ENCODE data around the gene DEFB123. TPM values are rescaled to one million over a fixed set of nuclear protein-coding genes. Genes with fewer than 3 reads are reported as not detected.
"Not testable (repeated sequence)": the region's sequence is repeated elsewhere in the genome, so short reads cannot be mapped to it uniquely, and the experiment has no call there.

DEFB123 gene
- total RNA-seq, 1 donor from 2014 or later: not detected

- TF ChIP-seq CTCF (IDR thresholded peaks at IDR 0.05): no peak
- no peaks in the 10 kb centered on the region for H3K36me3 Mint-ChIP-seq (ENCODE audit: low read depth)
- no peaks in the 10 kb centered on the region for H3K4me1 Mint-ChIP-seq (ENCODE audit: low read depth)
- DNase-seq (ENCODE audit: low spot score): no peak
- H3K27ac Mint-ChIP-seq (ENCODE audit: unreplicated experiment): no peak overlapping the region
- H3K9me3 Mint-ChIP-seq (ENCODE audit: low read depth): peaks cover 5% of the 10 kb centered on the region
- no peak overlapping the region for H3K4me3 Mint-ChIP-seq (ENCODE audit: unreplicated experiment)
- peaks cover 30% of the 10 kb centered on the region for H3K27me3 Mint-ChIP-seq (ENCODE audit: low read depth)
Measured at GRCh38 chr20:31430568-31431115, 9.8 kb upstream of the DEFB123 start.

GRCh38 chr20:31446084-31446819, 5.8 kb downstream of the DEFB123 start:
- H3K4me1 Mint-ChIP-seq (ENCODE audit: low read depth): no peaks in the 10 kb centered on the region
- no peak for DNase-seq (ENCODE audit: low spot score)
- H3K27me3 Mint-ChIP-seq (ENCODE audit: low read depth): peaks cover 39% of the 10 kb centered on the region
- peaks cover 8% of the 10 kb centered on the region for H3K9me3 Mint-ChIP-seq (ENCODE audit: low read depth)
- H3K36me3 Mint-ChIP-seq (ENCODE audit: low read depth): no peaks in the 10 kb centered on the region
- H3K4me3 Mint-ChIP-seq (ENCODE audit: unreplicated experiment): no peak overlapping the region
- no peak for TF ChIP-seq CTCF (IDR thresholded peaks at IDR 0.05)
- no peak overlapping the region for H3K27ac Mint-ChIP-seq (ENCODE audit: unreplicated experiment)

- Mint-ChIP-seq H3K36me3 (ENCODE audit: low read depth) (no peaks in the 10 kb centered on the region), H3K4me3 (ENCODE audit: unreplicated experiment) (no peak overlapping the region), H3K9me3 (ENCODE audit: low read depth) (peaks cover 8% of the 10 kb centered on the region), H3K4me1 (ENCODE audit: low read depth) (peaks cover 10% of the 10 kb centered on the region), H3K27ac (ENCODE audit: unreplicated experiment) (no peak overlapping the region), H3K27me3 (ENCODE audit: low read depth) (peaks cover 23% of the 10 kb centered on the region)
- DNase-seq (ENCODE audit: low spot score): no peak
- no peak for TF ChIP-seq CTCF (IDR thresholded peaks at IDR 0.05)
Measured at GRCh38 chr20:31449511-31450414, 9.3 kb downstream of the DEFB123 start.

GRCh38 chr20:31452575-31452974, 12.1 kb downstream of the DEFB123 start:
- Mint-ChIP-seq H3K4me1 (ENCODE audit: low read depth) (peaks cover 10% of the 10 kb centered on the region), H3K4me3 (ENCODE audit: unreplicated experiment) (no peak overlapping the region), H3K27ac (ENCODE audit: unreplicated experiment) (peak overlapping the region; percentile 84), H3K36me3 (ENCODE audit: low read depth) (no peaks in the 10 kb centered on the region), H3K27me3 (ENCODE audit: low read depth) (peaks cover 12% of the 10 kb centered on the region), H3K9me3 (ENCODE audit: low read depth) (peaks cover 8% of the 10 kb centered on the region)
- no peak for TF ChIP-seq CTCF (IDR thresholded peaks at IDR 0.05)
- no peak for DNase-seq (ENCODE audit: low spot score)

- no peaks in the 10 kb centered on the region for H3K9me3 Mint-ChIP-seq (ENCODE audit: low read depth)
- no peak for DNase-seq (ENCODE audit: low spot score)
- H3K27ac Mint-ChIP-seq (ENCODE audit: unreplicated experiment): no peak overlapping the region
- H3K36me3 Mint-ChIP-seq (ENCODE audit: low read depth): no peaks in the 10 kb centered on the region
- H3K4me1 Mint-ChIP-seq (ENCODE audit: low read depth): peaks cover 10% of the 10 kb centered on the region
- H3K27me3 Mint-ChIP-seq (ENCODE audit: low read depth): peaks cover 13% of the 10 kb centered on the region
- no peak overlapping the region for H3K4me3 Mint-ChIP-seq (ENCODE audit: unreplicated experiment)
- TF ChIP-seq CTCF (IDR thresholded peaks at IDR 0.05): no peak
Measured at GRCh38 chr20:31454361-31454760, 13.9 kb downstream of the DEFB123 start.

GRCh38 chr20:31470946-31471345, 30.5 kb downstream of the DEFB123 start:
- not testable (repeated sequence) for H3K27ac Mint-ChIP-seq (ENCODE audit: unreplicated experiment); H3K36me3 Mint-ChIP-seq (ENCODE audit: low read depth); H3K9me3 Mint-ChIP-seq (ENCODE audit: low read depth); H3K4me1 Mint-ChIP-seq (ENCODE audit: low read depth); DNase-seq (ENCODE audit: low spot score); H3K4me3 Mint-ChIP-seq (ENCODE audit: unreplicated experiment)
- H3K27me3 Mint-ChIP-seq (ENCODE audit: low read depth): peaks cover 21% of the 10 kb centered on the region

All from chondrocyte (in vitro differentiated cells).